NCI-H1930 (cell line): ENCODE measurements around the gene ADIPOR2.

Experiments used
- DNase-seq, 2 experiments: peaks; one replicate each; lab custom pipeline; 2025; lab: John Stamatoyannopoulos, UW

The ADIPOR2 gene

GRCh38 chr12:1737652-1738286 is 46.9 kb downstream of the ADIPOR2 start:
- DNase-seq: no peak

- no peak for DNase-seq
Measured at GRCh38 chr12:1738446-1738845, 47.6 kb downstream of the ADIPOR2 start.

GRCh38 chr12:1739368-1739767 is 48.5 kb downstream of the ADIPOR2 start:
- no peak for DNase-seq

- DNase-seq: no peak
Measured at GRCh38 chr12:1740161-1740948, 49.5 kb downstream of the ADIPOR2 start.

- no peak for DNase-seq
Measured at GRCh38 chr12:1741154-1741949, 50.5 kb downstream of the ADIPOR2 start.

- DNase-seq: no peak
Measured at GRCh38 chr12:1744932-1745331, 54.1 kb downstream of the ADIPOR2 start.

- no peak for DNase-seq
Measured at GRCh38 chr12:1747609-1748008, 56.7 kb downstream of the ADIPOR2 start.

GRCh38 chr12:1749019-1749418 is 58.1 kb downstream of the ADIPOR2 start:
- no peak for DNase-seq

GRCh38 chr12:1750300-1750699 is 59.4 kb downstream of the ADIPOR2 start:
- no peak for DNase-seq

- no peak for DNase-seq
Measured at GRCh38 chr12:1758376-1758775, 67.5 kb downstream of the ADIPOR2 start.

- DNase-seq: no peak
Measured at GRCh38 chr12:1758887-1759286, 68.0 kb downstream of the ADIPOR2 start.

GRCh38 chr12:1760566-1761382 is 69.9 kb downstream of the ADIPOR2 start:
- no peak for DNase-seq

GRCh38 chr12:1761857-1762256 is 71.0 kb downstream of the ADIPOR2 start:
- no peak for DNase-seq

GRCh38 chr12:1763153-1763552 is 72.3 kb downstream of the ADIPOR2 start:
- no peak for DNase-seq

GRCh38 chr12:1766110-1766509 is 75.2 kb downstream of the ADIPOR2 start:
- DNase-seq: no peak

- DNase-seq: no peak
Measured at GRCh38 chr12:1767407-1768090, 76.7 kb downstream of the ADIPOR2 start.

GRCh38 chr12:1768615-1769014 is 77.7 kb downstream of the ADIPOR2 start:
- DNase-seq: no peak

- DNase-seq: no peak
Measured at GRCh38 chr12:1769809-1770494, 79.1 kb downstream of the ADIPOR2 start.

- DNase-seq: no peak
Measured at GRCh38 chr12:1773937-1774655, 83.2 kb downstream of the ADIPOR2 start.
